HG03097 (cell line): Measurements from ENCODE around the gene C11orf21.
"Not testable (repeated sequence)": the region's sequence is repeated elsewhere in the genome, so short reads cannot be mapped to it uniquely, and the experiment has no call there.

ENCODE experiments used
- ATAC-seq: cut with Tn5 transposase; IDR thresholded peaks from one replicate; pipeline ENCODE4 v1.9.1; 2021; ENCODE audit not compliant: unreplicated experiment, low FRiP score

C11orf21 gene

GRCh38 chr11:2301631-2302305 is at the start of gene C11orf21, which contains the start of gene TSPAN32:
C11orf21 (minus strand) TSS chr11:2301918; CDS start chr11:2301808, 110 bp downstream.
TSPAN32 (plus strand) TSS chr11:2302013; CDS start chr11:2302150, 137 bp downstream.
- ATAC-seq, result peak; percentile 70

- no peak for ATAC-seq
These were observed 47.3 kb upstream of the C11orf21 start for GRCh38 chr11:2348986-2349385.

- no peak for ATAC-seq
These were observed 45.7 kb upstream of the C11orf21 start for GRCh38 chr11:2347308-2347830.

- ATAC-seq, result no peak
These were observed 45.0 kb upstream of the C11orf21 start for GRCh38 chr11:2346586-2347307.

GRCh38 chr11:2346014-2346413 is 44.3 kb upstream of the C11orf21 start:
- no peak for ATAC-seq

- ATAC-seq, result no peak
These were observed 43.3 kb upstream of the C11orf21 start for GRCh38 chr11:2345050-2345449.

GRCh38 chr11:2343502-2343901 is 41.8 kb upstream of the C11orf21 start:
- ATAC-seq, result no peak

GRCh38 chr11:2342981-2343380 is 41.3 kb upstream of the C11orf21 start:
- ATAC-seq, result no peak

- ATAC-seq, result no peak
These were observed 40.8 kb upstream of the C11orf21 start for GRCh38 chr11:2342557-2342956.

GRCh38 chr11:2338760-2339159 is 37.0 kb upstream of the C11orf21 start:
- not testable (repeated sequence) for ATAC-seq

GRCh38 chr11:2335286-2335685 is 33.6 kb upstream of the C11orf21 start:
- ATAC-seq, result not testable (repeated sequence)

GRCh38 chr11:2333486-2334205 is 31.9 kb upstream of the C11orf21 start:
- not testable (repeated sequence) for ATAC-seq

GRCh38 chr11:2332569-2332968 is 30.9 kb upstream of the C11orf21 start:
- not testable (repeated sequence) for ATAC-seq

- ATAC-seq, result no peak
These were observed 29.7 kb upstream of the C11orf21 start for GRCh38 chr11:2331404-2331803.

GRCh38 chr11:2330696-2331095 is 29.0 kb upstream of the C11orf21 start:
- ATAC-seq, result no peak

GRCh38 chr11:2329551-2329950 is 27.8 kb upstream of the C11orf21 start:
- no peak for ATAC-seq

GRCh38 chr11:2328656-2329354 is 27.1 kb upstream of the C11orf21 start:
- no peak for ATAC-seq

- ATAC-seq, result no peak
These were observed 26.3 kb upstream of the C11orf21 start for GRCh38 chr11:2328021-2328420.

GRCh38 chr11:2327032-2327431 is 25.3 kb upstream of the C11orf21 start:
- no peak for ATAC-seq

GRCh38 chr11:2325719-2326118 is 24.0 kb upstream of the C11orf21 start:
- ATAC-seq, result no peak
